GM19043 (cell line): ENCODE measurements around the gene FAM110D.

Source experiments
- ATAC-seq: cut with Tn5 transposase; IDR thresholded peaks from one replicate; pipeline ENCODE4 v1.9.1; 2021; ENCODE audit warnings: low read depth; ENCODE audit not compliant: unreplicated experiment

The FAM110D gene

GRCh38 chr1:26160527-26161414 lies 1.9 kb downstream of the FAM110D start:
- ATAC-seq, result no peak

- no peak for ATAC-seq
Observed at GRCh38 chr1:26161415-26162219, 2.7 kb downstream of the FAM110D start.

DNA sequence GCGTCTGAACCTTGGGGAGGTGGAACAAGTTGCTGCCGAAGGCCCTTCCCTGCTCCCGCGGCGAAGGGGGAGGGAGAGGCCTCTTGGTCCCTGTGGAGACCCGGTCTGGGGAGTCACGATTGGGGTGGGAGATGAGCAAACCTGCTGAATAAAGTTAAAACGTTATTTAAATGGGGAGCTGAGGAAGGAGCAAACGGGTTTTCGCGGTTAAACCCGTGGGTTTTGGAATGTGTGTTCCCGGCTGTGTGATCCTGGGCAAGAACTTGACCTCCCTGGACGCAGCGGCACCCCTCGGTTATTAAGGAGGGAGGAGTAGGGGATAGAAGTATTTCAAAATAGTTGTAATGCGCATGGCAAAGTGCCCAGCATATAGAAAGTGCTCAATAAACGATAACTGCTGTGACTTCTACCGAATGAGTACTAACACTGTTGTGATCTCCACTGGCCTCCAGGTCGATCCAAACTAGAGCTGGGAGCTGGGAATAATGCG lies 3.4 kb downstream of the FAM110D start:
- no peak for ATAC-seq

DNA sequence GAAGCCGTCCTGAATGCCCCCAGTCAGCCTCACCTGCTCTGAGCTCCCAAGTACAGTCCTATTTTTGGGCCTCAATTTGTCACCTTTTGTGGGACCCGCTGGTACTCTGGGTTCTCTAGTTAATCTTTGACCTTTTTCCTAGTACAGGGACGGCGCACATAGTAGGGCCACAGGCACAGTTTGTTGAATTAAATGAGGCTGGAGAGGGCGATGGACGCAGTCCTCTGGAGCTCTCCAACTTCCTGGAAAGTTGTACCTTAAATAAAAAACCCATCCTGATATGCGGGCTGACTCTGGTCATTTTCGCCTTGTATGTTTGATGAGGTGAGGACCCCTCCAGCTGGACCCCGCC lies 4.8 kb downstream of the FAM110D start:
- no peak for ATAC-seq

DNA sequence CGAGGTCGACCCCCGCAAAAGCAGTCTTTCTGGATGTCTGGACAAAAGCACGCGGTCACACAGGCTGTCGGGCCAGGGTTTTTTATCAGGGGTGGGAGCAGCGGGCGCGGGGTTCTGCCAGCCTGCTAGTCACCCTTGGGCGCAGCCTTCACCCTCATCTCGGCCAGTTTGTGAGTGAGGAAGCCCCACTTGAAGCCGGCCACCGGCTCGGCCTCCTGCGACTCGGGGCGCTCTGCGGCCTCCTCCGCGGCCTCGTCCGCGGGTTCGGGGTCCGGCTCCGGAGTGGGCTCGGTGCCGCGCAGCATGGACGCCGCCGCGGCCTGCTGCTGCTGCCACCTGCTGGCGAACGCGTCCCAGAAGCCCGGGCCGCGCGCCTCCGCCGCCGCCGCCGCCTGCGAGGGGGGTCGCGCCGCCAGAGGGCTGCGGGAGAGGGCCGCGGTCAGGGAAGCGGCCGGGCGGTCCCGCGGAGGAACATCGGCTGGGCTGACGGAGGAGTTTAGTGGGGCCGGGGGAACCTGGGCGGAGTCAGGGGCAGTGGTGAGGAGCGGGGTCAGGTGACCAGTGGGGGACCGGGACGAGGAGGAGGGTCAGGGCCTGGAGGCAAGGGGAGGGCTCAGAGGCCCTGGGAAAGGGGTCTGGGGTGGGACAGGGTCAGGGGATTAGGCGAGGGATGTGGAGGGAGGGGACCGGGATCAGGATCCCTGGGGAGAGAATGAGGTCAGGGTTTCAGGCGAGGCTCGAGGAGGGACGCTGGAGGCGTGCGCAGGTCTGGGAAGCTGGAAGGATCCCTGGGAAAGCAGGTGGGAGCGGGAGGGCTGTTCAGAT lies 5.4 kb downstream of the FAM110D start:
- ATAC-seq, result no peak

DNA sequence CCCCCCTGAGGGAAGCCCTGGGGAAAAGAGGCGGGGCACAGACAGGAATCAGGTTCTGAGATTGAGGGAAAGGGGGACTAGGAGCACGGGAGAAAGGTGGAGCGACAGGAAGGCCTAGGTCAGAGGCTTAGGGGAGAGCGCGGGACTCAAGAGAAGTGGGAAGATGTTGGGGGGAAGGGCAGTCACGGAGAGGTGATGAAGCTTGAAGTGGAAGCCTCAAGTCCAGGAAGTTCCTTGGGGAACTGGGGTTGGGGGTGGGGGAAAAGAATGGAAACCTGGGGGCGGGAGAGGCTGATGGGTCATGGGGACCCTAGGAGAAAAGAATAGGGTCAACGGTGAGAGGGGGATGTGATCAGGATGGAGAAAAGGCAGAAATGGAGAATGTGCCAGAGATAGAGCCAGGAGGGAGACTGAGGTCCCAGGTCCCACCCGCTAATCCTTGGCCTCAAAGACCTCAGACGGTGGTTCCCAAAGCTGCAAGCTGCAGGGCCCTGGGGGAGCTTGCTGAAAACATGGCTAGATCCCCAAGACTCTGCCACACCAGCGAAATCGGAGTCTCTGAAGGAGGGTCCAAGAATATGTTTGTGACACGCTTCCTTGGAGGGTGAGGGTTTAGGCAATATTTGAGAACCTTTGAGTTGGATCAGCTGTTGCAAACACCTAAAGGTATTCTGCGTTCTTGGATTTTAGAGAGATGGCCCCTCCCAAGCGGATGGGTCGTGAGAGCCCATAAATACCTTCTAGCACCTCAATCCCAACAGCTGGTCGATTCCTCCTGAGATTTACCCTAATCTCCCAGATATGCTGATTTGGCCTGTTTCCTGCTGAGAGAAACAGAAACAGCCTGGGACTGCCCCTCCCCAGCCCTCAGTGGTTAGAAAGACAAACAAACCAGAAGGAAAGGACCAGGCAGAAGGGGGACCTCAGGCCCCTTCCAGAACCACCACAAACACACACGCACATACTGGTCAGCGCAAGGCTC lies 6.3 kb downstream of the FAM110D start:
- ATAC-seq, result no peak

- no peak for ATAC-seq
Observed at GRCh38 chr1:26166719-26167281, 7.9 kb downstream of the FAM110D start.

DNA sequence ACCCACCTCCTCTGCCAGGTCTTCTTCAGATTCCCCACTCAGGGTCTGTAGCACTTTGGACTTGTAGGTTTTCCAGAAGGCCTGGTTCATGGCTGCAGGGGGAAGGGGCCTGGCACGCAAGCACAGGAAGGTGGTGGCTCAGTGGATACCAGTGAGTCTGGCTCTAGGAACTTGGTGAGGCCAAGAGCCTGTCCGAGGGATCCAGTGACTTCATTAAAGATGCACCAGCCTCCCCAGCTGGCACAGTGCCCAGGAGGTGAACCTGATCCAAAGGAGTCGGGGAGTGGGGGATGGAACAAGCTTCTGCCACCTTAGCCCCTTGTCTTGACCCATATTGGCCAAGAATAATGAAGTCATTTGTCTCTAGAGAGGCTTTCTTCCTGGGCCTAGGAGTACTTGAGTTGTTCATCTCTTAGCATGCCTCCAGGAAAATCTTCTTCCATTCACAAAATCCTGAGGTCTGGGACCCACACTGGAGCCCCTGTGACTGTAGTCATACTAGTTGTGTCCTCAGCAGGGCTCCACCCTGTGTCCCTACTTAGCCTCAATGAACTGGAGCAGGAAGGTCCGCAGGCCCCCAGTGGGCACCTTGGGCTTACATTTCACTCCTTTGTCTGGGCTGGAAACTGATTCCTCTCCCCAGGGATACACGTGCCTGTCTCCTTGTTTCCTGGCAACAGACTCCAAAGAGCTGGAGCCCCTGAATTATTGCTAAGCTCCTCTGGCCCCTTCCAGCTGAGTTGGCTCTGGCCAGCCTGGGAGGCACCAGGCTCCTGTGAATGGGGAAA lies 9.7 kb downstream of the FAM110D start, which contains the start of gene C1orf232:
TSS of gene C1orf232 (minus strand) at position 554 of the 788 bp plus-strand sequence. CDS start at position 90, 464 bp downstream.
- ATAC-seq, result no peak

- ATAC-seq, result no peak
Observed at GRCh38 chr1:26169198-26169554, 10.3 kb downstream of the FAM110D start.

DNA sequence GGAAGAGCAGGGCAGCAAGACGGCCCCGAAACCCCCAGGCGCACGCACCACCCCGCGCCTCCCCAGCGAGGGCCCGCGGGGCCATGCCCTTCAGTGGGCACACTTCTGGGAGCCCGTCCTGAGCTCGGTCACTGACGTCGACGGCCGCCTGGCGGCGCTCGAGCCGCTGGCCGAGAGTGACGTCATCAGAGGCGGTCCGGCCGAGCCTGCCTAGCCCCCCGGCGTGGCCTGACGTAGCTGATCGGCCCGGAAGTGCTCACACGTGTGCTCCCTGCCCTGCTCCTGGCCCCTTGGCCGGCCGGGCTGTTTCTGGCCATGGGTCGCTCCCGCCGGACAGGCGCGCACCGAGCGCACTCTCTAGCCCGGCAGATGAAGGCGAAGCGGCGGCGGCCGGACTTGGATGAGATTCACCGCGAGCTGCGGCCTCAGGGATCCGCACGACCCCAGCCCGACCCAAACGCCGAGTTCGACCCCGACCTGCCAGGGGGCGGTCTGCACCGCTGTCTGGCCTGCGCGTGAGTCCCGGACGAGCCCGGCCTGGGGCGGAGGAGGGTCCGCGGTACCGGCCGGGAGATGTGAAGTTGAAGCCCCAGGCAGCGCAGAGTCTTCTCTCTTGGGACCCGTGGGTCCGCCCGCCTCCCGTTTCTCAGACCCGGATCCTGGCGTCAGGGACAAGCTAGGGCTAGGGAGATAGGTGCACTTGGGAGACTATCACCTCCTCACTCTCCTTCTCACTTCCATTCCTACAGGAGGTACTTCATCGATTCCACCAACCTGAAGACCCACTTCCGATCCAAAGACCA lies 11.0 kb downstream of the FAM110D start, which contains the start of gene ZNF593:
TSS of gene ZNF593 (plus strand) at position 240 of the 803 bp plus-strand sequence. CDS start at position 316, 76 bp downstream.
- peak; percentile 91 for ATAC-seq

DNA sequence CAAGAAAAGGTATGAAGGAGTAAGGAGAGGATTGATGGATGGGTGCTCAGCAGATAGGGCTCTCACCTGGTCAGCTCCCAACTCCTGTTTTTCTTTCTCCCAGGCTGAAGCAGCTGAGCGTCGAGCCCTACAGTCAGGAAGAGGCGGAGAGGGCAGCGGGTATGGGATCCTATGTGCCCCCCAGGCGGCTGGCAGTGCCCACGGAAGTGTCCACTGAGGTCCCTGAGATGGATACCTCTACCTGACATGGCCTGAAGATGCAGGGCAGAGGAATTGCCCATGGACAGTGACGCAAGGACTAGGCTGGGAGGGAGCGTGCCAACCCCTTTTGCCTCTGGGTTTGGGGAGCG lies 11.6 kb downstream of the FAM110D start:
- ATAC-seq, result no peak

DNA sequence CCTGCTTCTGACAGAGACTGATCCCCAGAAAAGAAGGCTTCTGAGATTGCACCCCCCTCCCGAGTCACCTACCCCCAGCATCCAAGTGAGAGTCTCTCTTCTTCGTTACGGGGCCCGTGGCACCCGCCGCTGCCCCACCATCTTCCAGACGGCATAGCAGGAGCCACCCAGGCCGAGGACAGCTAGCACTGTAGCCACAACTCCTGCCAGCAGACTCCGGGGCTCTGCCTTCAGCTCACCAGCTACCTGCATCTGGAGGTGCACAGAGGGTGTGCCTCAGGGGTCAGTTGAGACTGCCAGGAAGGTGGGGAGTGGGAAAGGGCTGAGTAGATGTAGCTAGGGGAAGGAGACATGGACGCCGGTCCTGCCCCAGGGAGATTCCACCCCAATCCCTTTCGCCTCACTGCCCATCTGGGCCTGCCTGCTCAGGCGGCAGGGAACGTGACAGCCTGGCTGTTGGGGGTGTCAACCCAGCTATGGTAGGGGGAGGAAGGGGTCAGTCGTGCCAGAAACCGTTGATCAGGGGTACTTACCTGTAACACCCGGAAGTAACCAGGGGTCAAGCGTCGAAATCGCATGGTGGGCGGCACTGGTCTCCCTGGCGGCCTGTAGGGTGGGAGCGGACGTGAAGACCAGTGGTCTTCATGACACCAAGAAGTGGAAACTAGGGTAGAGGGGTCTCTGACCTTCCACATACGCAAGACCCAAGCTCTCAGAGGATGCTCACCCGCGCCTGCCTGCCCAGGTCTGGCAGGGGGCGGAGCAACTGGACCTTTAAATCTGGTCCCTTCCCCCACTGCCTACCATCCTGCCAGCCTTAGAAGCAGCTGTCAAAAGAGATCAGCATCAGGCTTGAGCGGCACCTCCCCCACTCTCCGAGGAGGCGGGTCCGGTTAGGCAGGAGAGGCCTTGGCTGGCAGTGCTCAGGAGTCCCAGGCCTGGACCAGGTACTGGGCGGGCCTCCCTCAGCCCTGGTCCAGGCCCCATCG lies 12.5 kb downstream of the FAM110D start, which contains the start of gene ZNF593OS:
TSS of gene ZNF593OS (minus strand) at position 749 of the 989 bp plus-strand sequence. CDS start at position 578, 171 bp downstream.
- ATAC-seq, result no peak

- ATAC-seq, result no peak
Observed at GRCh38 chr1:26175346-26175745, 16.5 kb downstream of the FAM110D start.

DNA sequence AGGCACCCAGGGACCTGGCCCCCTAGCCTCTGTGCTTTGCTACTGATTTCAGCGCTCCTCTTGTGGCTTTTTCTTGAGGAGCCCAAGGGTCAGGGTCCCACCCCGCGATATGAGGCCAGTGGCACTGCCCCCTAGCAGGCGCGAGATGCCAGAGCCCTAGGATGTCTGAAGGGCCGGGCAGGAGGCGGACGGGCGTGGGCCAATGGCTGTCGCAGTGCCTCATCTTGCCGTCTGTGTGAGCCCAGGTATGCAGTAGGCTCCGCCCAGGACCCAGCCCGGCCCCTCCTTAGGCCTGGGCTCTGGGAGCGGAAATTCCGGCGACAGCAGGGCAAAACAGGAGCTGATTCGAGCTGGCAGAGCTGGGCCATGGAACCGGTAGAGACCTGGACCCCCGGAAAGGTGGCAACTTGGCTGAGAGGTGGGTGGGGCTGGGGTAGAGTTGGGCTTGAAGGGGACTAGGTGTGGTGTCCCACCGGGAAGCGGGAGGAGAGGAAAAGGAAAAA lies 18.4 kb downstream of the FAM110D start, which contains the start of gene CNKSR1:
TSS of gene CNKSR1 (plus strand) at position 310 of the 503 bp plus-strand sequence. CDS start at position 367, 57 bp downstream.
- no peak for ATAC-seq

DNA sequence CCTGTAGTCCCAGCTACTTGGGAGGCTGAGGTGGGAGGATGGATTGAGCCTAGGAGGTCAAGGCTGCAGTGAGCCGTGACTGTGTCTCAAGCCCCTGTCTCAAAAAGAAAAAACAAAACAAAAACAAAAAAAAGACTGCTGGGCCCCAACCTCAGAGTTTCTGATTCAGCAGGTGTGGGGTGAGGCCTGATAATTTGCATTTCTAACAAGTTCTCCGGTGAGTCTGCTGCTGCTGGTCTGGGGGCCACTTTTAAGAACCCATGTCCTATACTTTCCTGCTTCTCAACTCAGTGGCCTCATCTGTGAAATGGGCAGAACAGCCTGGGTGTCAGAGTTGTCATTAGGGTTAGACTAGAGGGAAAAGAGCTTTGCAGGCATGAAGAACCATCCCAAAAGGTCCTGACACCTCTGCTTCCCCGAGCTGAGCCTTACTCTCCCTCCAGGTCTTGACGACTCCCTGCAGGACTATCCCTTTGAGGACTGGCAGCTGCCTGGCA lies 21.2 kb downstream of the FAM110D start:
- no peak for ATAC-seq
